ENCODE data around the gene FHOD3.

Gene FHOD3

GRCh38 chr18:36403896-36404820, 106.6 kb downstream of the FHOD3 start:
- Histone ChIP-seq H3K9me3 (ENCODE audit: insufficient read depth, low read depth, low read length) (no peaks in the 10 kb centered on the region), H3F3A (ENCODE audit: low read depth) (no peaks in the 10 kb centered on the region), H3K4me2 (ENCODE audit: low read depth, low read length, poor library complexity, severe bottlenecking) (no peak overlapping the region), H3K79me2 (ENCODE audit: insufficient read depth, low read length) (no peaks in the 10 kb centered on the region), H3K27me3 (ENCODE audit: insufficient read depth, low read length, poor library complexity, severe bottlenecking) (no peaks in the 10 kb centered on the region), H2AFZ (ENCODE audit: low read length) (no peak overlapping the region), H3K9ac (ENCODE audit: low read depth, low read length, poor library complexity, severe bottlenecking) (no peak overlapping the region), H3K9me2 (replicated peaks; ENCODE audit: low read depth, low read length) (no peaks in the 10 kb centered on the region), H3K36me3 (ENCODE audit: insufficient read depth, low read length) (no peaks in the 10 kb centered on the region), H3K4me1 (ENCODE audit: insufficient read depth, low read length, poor library complexity, severe bottlenecking) (no peaks in the 10 kb centered on the region), H4K20me1 (ENCODE audit: insufficient read depth, low read length, poor library complexity, severe bottlenecking) (no peaks in the 10 kb centered on the region), H3K4me3 (ENCODE audit: low read length, poor library complexity, severe bottlenecking) (no peak overlapping the region)
- TF ChIP-seq CTCF (conservative IDR thresholded peaks at IDR 0.05; ENCODE audit: low read length) (no peak), EZH2phosphoT487 (IDR thresholded peaks at IDR 0.05; ENCODE audit: borderline replicate concordance) (no peak)

- no peaks in the 10 kb centered on the region for H3K36me3 ChIP-seq (ENCODE audit: insufficient read depth, low read length)
- no peaks in the 10 kb centered on the region for H3K79me2 ChIP-seq (ENCODE audit: insufficient read depth, low read length)
- no peak overlapping the region for H2AFZ ChIP-seq (ENCODE audit: low read length)
- no peaks in the 10 kb centered on the region for H3K9me2 ChIP-seq (replicated peaks; ENCODE audit: low read depth, low read length)
- TF ChIP-seq EZH2phosphoT487 (IDR thresholded peaks at IDR 0.05; ENCODE audit: borderline replicate concordance) (no peak), CTCF (conservative IDR thresholded peaks at IDR 0.05; ENCODE audit: low read length) (no peak)
- no peaks in the 10 kb centered on the region for H3K27me3 ChIP-seq (ENCODE audit: insufficient read depth, low read length, poor library complexity, severe bottlenecking)
- no peaks in the 10 kb centered on the region for H4K20me1 ChIP-seq (ENCODE audit: insufficient read depth, low read length, poor library complexity, severe bottlenecking)
- no peaks in the 10 kb centered on the region for H3K9me3 ChIP-seq (ENCODE audit: insufficient read depth, low read depth, low read length)
- no peak overlapping the region for H3K9ac ChIP-seq (ENCODE audit: low read depth, low read length, poor library complexity, severe bottlenecking)
- no peak overlapping the region for H3K4me2 ChIP-seq (ENCODE audit: low read depth, low read length, poor library complexity, severe bottlenecking)
- H3F3A ChIP-seq (ENCODE audit: low read depth), result no peaks in the 10 kb centered on the region
- no peak overlapping the region for H3K4me3 ChIP-seq (ENCODE audit: low read length, poor library complexity, severe bottlenecking)
- H3K4me1 ChIP-seq (ENCODE audit: insufficient read depth, low read length, poor library complexity, severe bottlenecking), result no peaks in the 10 kb centered on the region
Observed at GRCh38 chr18:36405611-36406010, 108.1 kb downstream of the FHOD3 start.

- Histone ChIP-seq H4K20me1 (ENCODE audit: insufficient read depth, low read length, poor library complexity, severe bottlenecking) (no peaks in the 10 kb centered on the region), H3K9me2 (replicated peaks; ENCODE audit: low read depth, low read length) (no peaks in the 10 kb centered on the region), H3K9ac (ENCODE audit: low read depth, low read length, poor library complexity, severe bottlenecking) (no peak overlapping the region), H3K4me2 (ENCODE audit: low read depth, low read length, poor library complexity, severe bottlenecking) (no peak overlapping the region), H2AFZ (ENCODE audit: low read length) (no peak overlapping the region), H3K9me3 (ENCODE audit: insufficient read depth, low read depth, low read length) (no peaks in the 10 kb centered on the region), H3K36me3 (ENCODE audit: insufficient read depth, low read length) (no peaks in the 10 kb centered on the region), H3F3A (ENCODE audit: low read depth) (no peaks in the 10 kb centered on the region), H3K4me3 (ENCODE audit: low read length, poor library complexity, severe bottlenecking) (no peak overlapping the region), H3K27me3 (ENCODE audit: insufficient read depth, low read length, poor library complexity, severe bottlenecking) (no peaks in the 10 kb centered on the region), H3K79me2 (ENCODE audit: insufficient read depth, low read length) (no peaks in the 10 kb centered on the region), H3K4me1 (ENCODE audit: insufficient read depth, low read length, poor library complexity, severe bottlenecking) (no peaks in the 10 kb centered on the region)
- no peak for TF ChIP-seq EZH2phosphoT487 (IDR thresholded peaks at IDR 0.05; ENCODE audit: borderline replicate concordance)
- no peak for TF ChIP-seq CTCF (conservative IDR thresholded peaks at IDR 0.05; ENCODE audit: low read length)
Observed at GRCh38 chr18:36406805-36407204, 109.3 kb downstream of the FHOD3 start.
